GM18502 (cell line): ENCODE measurements around the gene PRPF6.
"Not testable (repeated sequence)": the region's sequence is repeated elsewhere in the genome, so short reads cannot be mapped to it uniquely, and the experiment has no call there.

Experiments used
- ATAC-seq: cut with Tn5 transposase; IDR thresholded peaks from one replicate; pipeline ENCODE4 v1.9.1; 2021; ENCODE audit warnings: mild to moderate bottlenecking; ENCODE audit not compliant: unreplicated experiment, poor library complexity

Gene PRPF6

DNA sequence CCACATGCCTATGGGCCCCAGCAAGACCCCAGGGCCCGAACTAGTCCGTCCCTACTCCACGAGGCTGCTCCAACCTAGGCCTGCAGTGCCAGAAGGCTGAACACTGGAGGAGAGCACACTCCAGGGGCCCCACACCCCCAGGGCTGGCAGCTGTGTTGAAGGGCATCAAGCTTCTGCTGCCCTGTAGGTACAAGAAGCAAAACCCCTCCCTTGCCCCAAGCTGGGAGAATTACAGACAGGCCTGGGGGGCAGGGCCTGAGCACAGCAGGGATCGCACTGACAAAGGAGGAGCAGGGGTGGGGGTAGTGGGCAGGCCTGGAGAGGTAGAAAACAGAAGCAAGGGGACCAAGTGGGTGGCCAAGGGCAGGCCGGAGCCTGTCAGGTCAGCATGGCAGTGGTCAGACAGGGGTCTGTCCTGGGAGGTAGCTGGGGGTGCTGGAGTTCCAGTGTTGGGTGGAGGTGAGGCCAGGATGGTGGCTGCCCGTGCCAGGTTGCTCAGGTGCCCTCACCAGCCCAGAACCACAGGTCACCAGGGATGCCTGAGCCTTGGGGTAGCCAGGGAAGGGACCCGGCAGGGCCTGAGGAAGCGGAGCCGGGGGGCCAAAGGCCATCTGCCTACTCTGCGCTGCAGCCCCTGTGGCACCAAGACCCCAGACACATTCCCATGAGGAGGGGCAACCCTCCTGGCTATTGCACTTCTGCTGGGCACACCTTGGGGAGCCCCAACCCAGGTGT, 21.8 kb upstream of the PRPF6 start:
- no peak for ATAC-seq

DNA sequence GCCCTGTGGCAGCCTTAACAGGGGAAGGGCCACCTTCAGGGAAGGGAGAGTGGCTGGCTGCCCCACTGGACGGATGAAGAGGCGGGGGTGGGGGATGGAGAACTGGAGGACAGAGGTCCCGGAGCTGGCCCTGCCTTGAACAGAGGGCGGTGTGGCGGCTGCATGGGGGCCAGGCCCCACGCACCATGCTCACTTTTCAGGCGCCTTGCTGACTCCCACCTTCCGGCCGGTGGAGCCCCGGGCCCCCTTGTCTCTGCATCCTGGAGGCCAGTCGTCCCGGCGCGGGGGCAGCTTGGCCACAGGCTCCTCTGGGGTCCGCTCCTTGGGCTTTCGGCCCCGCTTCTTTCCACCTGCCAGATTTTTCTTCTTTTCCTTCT, 21.2 kb upstream of the PRPF6 start:
- ATAC-seq = no peak

DNA sequence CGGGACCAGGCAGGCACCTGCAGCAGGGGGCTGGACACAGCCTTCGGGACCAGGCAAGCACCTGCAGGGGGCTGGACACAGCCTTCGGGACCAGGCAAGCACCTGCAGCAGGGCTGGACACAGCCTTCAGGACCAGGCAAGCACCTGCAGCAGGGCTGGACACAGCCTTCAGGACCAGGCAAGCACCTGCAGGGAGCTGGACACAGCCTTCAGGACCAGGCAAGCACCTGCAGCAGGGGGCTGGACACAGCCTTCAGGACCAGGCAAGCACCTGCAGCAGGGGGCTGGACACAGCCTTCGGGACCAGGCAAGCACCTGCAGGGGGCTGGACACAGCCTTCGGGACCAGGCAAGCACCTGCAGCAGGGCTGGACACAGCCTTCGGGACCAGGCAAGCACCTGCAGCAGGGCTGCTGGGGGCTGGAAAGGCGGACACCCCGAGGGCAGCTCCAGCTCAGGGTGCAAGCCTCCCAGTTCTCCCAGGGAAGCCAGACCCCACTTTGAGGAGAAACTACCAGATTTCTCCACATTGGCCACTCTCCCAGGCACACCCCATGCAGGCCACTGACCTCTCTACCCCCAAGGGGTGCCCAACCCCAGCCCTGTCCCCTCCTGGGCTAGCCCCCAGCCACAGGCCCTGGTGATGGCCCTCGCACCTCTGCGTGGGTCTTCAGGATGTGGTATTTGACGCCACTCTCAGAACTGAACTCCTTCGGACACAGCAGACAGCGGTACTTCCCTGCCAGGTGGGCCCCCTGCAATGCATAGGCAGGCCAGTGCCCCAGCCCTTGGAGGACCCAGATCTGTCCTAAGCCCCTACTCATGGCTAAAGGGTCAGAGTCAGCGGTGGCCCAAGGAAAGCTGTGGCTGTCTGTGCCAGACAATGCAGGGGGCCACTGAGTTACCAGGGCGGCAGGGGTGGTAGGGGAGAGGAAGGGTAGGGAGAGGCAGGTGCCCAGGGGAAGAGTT, 20.0 kb upstream of the PRPF6 start:
- not testable (repeated sequence) for ATAC-seq

DNA sequence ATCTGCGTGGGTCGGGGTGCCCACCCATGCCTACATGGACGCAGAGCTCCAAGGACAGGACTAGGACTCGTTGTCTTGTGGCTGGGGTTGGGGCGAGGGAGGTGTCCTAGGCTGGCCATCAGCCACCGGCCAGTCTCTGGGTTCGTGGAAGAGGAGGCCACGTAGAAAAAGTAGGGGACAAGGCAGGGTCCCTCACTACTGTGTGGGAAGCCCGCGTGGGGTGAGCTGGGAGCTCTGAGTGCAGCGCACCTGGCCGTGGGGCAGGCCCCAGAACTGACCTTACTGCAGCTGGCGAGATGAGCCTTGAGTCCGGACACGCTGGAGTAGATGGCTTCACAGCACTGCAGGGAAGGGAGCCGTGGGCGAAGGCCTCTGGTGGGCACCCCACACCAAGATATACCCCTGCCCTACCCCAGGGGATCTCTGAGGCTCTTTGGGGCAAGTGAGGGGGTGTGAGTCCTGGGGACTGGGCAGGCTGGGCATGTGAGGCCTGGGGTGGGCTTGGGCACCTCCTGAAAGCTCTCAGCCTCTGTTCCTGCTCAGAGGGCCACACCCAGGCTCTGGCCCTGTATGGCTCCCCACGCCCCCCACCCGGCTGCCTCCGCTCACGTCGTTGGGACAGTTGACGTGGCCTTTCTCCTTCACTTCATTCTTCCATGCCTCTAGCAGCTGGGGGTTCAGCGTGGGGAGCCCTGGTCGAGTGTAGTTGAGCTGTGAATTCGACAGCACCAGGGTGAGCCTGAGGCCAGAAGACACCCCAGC, 19.1 kb upstream of the PRPF6 start:
- no peak for ATAC-seq

DNA sequence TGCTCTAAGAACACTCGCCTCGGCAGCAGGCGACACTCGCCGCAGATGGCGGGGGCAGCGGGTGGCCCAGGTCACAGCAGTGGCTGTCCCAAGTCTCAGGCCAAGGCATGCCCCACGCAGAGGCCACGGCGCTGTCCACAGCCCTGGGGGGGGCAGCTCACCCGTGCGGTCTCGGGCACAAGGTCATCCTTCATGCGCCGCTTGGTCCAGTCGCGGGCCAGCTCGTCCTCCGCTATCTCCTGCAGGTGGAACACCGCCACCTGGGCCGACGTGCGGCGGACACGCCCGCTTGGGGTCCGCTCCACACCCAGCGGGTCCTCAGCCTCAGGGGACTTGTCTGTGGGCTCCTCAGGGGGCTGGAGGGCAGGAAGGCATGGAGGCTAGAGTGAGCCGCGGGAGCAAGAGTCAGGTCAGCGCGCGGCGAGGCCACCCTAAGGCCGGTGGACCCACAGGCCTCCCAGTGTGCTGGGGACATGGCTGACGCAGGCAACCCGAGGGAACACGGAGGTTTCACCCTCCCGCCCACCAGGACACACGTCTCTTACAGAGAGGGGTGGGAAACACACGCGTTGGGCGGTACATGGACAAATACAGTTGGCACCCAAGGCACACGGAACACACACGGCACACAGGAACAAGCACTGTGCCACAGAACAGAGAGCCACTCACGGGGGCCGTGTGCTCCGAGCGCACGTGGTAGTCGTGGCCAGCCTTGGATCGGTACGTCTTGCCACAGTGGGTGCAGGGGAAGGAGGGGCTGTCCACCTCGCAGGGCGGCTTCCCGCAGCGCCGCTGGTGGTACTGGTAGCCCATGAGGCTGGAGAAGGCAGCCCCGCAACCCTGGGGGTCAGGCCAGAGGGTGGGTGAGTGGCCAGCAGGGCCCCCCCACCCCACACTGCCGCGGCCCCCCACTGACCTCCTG, 18.2 kb upstream of the PRPF6 start:
- no peak for ATAC-seq

DNA sequence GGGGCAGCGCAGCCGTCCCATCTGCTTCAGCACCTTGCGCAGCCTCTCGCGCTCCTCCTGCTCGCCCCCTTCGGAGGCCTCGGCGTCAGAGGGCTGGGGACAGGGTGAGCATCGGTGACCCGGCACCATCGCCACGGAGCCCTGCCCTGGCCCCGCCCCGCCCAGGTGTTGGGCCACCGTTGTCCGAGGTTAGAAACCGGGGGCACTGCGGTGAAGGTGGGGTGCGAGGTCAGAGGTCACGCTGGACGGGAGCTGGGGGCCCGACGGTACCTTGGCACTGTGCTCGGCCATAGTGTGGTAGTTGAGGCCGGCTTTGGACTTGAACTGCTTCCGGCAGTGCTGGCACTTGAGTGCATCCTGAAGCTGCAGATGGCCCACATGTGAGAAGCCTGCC, 17.6 kb upstream of the PRPF6 start:
- no peak for ATAC-seq

DNA sequence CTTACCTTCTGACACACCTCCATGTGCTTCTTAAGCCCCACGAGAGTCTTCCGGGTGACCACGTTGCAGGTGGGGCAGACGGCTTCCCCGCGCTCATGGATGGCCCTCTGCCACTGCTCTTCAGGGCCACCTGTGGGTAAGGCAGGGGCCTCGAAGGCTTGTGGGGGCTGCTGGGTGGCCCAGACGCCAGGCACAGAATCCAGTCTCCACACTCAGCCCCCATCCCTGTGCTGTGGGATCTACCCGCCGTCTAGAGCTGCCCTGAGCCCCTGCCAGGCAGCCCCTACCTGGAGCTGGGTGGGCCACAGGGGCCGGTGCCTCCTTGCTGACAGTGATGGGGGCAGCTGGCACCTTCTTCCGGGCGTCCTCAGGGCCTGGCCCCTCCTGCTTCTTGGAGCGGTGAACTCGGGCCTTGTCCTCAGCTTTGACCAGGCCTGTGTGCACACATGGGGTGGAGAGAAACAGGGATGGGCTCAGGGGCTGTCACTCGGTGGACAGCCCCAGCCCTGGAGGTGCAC, 17.1 kb upstream of the PRPF6 start:
- no peak for ATAC-seq

DNA sequence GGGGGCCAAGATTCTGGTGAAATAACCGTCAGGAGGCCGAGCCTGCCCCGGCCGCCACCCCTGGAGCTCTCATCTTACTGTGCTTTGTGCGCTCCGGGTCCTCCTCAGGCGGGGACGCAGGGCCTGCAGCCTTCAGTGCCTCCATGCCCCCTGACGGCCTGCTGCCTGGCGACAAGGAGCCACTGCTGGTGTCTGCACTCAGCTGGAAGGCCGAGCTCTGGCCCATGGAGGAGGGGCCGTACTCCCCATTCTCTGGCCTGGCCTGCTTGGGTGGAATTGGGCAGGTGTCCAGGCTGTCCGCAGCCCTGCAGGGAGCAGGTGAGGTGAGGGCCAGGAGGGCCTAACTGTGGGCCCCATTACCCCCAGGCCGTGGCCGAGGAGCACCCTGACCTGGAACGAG, 16.5 kb upstream of the PRPF6 start:
- no peak for ATAC-seq

DNA sequence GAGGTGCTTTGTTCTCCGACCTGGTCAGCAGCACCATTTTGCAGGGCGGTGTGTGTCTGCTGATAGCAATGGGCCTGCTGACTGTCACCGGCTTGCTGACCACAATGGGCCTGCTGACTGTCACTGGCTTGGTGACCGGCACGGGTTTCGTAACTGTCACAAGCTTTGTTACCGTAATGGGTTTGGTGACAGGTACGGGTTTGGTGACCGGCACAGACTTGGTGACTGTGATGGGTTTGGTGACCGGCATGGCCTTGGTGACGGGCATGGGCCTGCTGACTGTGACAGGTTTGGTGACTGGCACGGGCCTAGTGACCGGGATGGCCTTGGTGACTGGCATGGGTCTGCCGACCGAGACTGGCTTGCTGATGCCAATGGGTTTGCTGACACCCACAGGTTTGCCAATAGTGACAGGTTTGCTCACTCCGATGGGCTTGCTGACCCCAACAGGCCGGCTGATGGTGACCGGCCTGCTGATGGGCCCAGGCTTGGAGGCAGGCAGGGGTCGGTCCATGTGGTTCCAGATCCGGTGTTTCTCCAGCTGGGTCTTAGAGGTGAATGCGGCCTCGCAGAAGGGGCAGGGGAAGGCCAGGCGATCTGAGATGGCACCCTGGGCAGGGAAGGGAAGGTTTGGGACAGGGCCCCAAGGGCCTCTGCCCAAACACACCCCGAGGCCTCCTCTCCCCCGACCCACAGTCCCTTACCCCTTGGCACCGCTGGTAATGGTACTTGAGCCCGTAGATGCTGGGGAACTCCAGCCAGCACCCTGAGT, 14.6 kb upstream of the PRPF6 start:
- no peak for ATAC-seq

DNA sequence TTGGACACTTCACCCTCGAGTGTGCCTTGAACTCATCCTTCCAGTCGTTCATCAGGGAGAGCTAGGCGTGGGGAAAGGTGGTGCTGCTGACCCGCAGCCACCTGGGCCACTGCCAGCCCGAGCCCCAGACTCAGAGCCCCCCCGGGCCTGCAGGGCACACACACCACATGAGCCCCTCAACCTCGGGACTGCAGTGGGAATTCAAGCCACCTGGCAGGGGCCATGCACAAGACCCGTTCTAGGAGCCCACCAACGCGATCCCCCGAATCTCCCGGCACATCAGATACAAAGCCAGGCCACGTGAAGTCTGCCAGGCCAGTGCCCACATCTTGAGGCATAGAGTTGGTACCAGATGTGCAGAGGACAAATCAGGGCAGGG, 14.0 kb upstream of the PRPF6 start:
- no peak for ATAC-seq

DNA sequence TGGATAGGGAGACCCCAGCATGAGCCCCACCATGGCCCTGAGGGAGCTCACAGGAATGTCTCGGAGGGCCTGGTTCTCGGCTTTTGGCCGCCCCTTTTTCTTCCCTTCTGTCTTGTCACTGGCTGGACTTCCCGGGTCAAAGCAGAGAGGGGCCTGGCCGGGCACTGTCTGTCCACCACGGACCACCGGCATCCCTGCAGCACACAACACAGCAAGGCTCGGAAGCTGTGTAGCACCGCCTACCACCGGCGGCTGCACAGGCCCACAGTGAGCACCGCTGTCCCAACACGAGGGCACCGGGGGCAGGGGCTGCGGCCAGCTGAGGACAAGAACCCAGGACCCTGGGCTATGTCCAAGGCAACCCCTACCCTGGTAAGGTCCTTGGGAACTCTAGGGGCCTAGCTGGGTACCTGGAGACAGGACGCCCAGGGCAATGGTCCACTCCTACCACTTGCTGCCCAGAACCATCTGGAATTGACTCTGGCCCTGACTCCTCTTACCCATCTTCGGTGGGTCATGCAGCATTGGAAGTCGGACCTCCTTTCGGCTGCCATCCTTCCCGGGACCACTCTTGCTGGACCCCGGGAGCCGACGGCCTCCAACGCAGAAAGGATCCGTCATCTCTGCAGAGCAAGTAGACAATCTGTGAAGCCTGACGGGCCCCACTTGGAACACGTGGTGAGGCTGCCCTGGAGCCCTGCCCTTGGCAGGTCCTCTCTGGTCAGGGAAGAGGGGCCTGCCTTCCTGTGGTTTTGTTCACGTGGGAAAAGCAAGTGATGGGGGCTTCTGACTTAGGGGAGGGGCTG, 13.4 kb upstream of the PRPF6 start:
- ATAC-seq = no peak

DNA sequence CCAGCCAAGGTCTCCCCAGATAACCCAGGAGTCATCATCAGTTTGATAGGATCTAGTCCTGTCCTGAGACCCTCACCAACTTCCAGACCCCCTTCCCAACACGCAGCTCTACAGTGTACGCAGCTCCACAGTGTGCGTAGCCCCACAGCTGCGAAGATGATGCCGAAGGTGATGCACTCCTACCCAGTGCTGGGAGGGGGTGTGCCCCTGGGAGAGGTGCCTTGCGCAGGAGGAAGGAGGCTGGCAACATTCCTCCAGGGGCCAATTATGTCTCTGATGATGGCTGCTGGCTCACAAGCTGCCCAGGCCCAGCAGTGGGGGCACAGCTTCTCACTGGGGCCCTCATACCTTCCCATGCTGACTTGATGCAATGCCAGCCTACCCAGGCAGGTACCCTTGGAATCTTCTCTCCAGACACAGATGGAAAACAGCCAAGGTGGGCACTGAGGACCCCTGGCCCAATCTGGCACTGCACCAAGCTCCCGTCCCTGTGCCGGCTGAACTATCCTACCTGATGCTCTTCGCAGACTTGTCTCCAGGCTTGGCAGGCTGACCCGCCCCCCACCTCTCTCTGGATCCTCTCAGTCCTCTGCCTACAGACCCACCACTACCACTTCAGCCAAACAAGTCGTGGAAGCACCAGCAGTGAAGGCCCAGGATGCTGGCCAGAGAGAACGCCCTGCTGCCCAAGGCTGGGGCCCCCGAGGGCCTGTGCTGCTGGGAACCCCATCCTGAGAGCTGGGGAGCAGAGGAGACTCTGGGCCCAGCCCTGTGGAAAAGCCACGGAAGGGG, 12.6 kb upstream of the PRPF6 start:
- no peak for ATAC-seq

DNA sequence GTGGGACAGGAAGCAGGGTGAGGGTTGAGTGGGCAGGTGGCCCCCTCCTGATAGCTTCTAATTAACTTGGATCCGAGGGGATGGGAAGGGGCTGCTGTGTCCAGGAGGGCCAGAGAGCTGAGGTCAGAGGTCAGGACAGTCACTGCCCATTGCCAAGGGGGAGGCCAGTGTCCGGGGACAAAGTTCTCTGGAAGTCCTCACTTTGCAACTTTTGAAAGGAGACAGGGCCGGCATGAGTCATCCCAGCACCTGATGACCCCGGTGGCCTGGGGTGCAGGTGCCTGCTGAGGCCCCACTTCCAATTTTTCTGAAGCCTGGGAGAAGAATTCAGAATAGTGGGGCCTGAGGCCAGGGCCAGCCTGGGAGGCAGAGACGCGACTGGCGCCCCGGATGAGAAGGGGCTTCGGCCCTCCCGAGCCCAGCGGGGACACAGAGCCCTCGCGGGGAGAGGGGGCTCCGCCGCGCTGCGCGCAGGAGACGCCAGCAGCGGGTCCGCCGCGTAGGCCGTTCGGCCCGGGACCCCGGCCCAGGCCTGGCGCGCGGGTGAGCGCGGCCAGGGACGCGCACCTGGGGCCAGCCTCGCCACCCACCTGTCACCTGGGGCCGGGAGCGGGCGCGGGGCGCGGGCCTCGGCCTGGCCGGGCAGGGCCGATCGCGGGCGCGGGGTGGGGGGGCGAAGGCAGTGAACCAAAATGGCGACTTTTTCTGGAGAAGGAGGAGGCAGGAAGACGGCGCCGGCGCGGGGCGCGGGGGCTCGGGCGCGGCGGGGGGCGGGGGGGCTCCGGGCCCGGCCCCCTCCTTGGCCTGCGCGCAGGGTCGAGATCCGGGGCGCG, 11.8 kb upstream of the PRPF6 start:
- ATAC-seq = no peak

DNA sequence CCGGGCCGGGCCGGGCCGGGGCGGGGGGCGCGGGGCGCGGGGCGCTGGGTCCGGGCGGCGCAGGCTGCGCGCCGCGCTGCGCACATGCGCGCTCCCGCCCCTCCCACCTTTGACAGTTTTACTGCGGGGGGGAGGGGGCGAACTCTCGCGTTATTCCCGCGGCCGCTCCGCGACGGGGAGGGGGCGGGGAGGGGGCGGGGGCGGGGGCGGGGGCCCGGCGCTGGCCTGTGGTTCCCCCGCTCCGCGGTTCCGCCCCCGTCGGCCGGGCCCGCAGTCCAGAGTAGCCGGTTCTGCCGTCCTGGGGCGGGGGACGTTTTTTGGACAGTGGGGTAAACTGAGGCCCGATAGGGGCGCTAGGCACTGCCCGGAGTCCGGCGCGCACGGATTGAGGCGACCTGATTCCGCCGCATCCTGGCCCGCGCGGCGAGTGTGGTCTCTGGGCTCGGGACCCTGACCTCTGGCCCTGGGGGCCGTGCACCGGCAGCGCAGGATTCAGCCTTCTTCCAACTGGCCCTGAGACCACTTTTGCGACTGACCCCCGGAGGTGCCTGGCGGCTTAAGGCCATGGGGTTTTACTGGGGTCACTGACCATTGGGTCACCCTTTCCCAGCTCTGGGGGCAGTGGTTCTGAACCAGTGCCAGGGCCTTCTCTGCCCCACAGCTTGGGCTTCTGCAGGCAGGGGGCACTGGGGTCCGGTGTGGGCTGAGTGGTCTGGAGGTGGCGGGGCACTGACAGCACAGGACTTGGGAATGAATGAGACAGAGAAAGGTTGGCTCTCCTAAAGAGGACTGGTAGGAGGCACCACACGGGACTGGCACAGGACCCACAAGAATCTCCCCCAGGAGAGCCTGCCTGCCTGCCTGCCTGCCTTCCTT, 10.9 kb upstream of the PRPF6 start, which contains the start of gene ZNF512B:
ZNF512B (minus strand) TSS at position 93 of the 876 bp plus-strand sequence. CDS start 1,980 bp downstream, outside the sequence.
- ATAC-seq = no peak

DNA sequence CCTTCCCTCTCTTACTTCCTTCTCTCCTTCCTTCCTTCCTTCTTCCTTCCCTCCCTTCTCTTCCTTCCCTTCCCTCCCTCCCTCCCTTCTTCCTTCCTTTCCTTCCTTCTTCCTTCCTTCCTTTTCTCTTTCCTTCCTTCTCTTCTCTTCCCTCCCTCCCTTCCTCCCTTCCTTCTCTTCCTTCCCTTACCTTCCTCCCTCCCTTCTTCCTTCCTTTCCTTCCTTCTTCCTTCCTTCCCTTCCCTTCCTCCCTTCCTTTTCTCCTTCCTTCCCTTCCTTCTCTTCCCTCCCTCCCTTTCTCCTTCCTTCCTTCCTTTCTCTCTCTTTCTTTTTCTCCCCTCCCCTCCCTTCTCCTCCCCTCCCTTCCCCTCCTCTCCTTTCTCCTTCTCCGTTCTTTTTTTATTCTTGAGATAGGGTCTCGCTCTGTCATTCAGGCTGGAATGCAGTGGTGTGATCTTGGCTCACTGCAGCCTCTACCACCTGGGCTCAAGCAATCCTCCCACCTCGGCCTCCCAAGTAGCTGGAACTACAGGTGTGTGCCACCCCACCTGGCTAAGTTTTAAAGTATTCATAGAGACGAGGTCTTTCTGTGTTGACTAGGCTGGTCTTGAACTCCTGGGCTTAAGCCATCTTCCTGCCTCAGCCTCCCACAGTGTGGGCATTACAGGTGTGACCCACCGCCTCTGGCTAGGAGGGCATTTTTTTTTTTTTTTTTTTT, 10.1 kb upstream of the PRPF6 start:
- ATAC-seq = no peak
